Stimulated activated CD8-positive, alpha-beta memory T cell treated with anti-CD3 and anti-CD28 coated beads, Interleukin-4, amount 100 ng/mL, for 1 hour (primary cell): ENCODE measurements around the gene EGFL8.

ENCODE experiments used
- DNase-seq, 2 donors: peaks; one replicate each; pipeline ENCODE4 v3.0.0-alpha.2; 2020; ENCODE audit warnings: low read depth in 2 of 2, low spot score in 1 of 2

EGFL8 gene

DNA sequence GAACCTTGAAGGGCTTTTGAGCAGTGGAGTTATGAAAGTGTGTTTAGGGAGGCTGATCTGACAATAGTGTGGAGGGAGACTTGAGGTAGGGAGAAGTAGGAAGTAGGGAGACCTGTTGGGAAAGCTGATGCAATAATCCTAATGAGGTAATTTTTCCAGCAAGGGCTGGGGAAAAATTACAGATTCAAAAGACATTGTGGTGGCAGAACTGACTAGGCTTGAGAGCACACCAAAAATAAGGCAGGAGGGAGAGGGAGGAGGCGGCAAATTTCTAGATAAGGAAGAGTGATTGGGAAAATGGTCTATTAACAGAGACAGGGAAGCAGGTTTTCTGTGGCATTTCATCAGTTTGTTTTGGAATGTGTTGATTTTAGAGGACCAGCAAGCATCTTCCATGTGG, 18.1 kb upstream of the EGFL8 start:
- no peak for DNase-seq

DNA sequence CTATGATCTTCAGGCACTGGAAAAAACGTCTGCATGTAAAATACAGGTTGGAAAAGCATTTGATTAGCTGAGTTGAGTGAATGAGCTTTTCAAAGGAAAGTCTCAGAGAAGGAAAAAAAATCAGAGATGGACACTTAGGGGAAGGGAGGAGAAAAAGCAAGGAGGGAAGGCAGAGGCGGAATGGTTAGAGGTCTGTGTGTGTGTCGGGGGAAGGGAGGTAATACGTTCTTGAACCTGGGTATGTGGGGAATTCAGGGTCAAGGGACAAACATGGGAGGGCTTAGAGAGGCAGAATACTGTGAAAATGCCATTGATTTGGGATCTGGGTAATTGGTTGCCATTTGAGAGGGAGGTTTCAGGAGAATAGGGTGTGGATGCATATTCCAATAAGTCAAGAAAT, 17.7 kb upstream of the EGFL8 start:
- no peak for DNase-seq

DNA sequence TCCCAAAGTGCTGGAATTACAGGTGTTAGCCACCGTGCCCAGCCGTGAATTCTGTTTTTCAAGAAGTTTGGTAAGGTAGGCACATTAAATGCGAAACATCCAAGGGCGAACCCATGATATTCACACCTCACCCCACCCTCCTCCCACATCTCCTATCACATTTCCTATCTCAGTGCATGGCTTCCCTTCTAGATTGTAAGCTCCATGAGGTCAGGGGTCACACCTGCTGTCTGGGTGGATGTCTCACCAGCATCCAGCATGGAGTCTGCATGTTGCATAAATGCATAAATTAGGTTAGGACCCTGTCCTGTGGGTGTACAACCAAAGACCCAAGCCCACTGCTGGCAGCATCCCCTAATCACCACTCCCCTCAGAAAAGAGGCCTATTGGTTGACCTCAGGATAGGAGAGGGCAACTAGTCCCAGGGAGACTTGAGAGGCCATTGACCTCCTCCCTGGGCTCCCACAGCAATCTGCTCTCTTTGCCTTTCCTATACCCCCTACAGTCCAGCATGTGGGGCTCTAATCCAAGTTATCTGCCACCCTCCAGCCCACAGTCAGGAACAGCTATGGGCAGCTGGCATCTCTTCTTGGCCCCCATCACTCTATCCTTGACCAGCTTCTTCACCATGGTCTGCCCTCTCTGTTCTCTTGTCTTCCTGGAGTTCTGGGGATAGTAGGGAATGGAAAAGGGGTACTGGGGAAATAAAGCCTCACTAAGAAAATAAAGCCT, 16.8 kb upstream of the EGFL8 start:
- DNase-seq, result no peak

DNA sequence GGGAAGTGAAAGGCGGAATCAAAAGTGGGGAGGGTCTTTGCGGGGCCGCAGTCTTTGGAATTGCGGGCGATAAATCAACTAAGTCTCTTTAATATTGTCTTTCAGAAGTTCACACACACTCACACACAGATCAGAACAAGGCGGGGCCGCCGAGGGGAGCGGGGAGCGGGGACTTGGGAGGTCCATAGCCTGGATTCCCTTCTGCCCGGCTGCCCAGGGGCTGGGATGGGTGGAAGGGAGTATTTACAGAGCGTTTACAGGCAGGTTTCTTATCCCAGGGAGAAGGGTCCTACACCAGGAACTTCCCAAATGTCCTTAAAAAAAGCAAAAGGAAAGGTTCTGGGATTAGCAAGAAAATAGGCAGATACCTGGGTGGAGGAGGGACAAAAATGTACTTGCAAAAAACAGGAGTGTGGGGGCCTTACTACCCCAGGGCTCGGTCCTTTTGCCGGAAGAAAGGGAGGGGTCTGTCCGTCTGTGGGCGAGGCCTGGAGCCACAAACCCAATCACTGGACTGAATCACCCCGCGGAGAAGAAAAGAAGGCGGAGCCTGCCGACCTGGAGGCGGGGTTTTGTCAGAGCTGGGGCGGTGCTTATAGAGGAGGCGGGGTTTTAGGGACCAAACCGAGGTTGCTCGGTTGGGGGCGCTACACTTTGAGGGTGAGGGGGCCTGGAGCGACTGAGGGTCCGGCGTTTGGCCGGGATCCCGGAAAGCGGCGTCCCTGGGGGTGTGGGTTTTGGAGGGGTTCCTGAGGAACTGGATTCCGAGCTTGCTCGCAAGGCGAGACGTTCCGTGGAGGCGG, 15.9 kb upstream of the EGFL8 start:
- peak in 1 of 2 donors; percentile 36 for DNase-seq

DNA sequence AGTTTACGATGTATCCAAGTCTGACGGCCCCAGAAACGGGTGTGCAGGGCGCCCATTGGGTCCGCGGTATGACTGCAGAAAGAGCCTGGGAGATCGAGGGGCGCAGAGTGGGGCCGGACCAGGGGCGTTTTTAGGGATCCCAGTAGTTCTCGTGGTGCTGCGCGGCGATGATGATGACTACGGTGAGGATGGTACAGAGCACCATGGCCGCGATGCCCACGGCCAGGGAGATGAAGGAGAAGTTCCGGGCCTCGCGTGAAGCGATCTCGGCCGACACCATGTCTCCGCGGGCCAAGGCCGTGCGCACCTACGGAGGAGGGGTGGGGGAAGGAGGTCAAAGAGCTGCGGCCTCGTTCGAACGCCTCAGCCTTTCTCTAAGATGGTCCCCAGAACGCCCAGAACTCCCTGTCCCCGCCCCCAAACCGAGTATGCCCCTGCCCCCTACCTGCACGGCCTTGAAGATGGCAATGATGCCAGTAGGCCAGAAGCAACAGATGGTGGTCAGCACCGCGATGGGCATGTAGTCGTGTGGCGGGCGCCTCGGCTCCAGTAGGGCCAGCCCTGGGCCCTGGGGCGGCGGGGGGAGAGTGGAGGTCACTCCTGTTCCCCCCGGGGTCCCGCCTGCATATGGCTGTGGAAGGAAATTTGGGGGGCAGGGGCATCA, 15.2 kb upstream of the EGFL8 start:
- no peak for DNase-seq

DNA sequence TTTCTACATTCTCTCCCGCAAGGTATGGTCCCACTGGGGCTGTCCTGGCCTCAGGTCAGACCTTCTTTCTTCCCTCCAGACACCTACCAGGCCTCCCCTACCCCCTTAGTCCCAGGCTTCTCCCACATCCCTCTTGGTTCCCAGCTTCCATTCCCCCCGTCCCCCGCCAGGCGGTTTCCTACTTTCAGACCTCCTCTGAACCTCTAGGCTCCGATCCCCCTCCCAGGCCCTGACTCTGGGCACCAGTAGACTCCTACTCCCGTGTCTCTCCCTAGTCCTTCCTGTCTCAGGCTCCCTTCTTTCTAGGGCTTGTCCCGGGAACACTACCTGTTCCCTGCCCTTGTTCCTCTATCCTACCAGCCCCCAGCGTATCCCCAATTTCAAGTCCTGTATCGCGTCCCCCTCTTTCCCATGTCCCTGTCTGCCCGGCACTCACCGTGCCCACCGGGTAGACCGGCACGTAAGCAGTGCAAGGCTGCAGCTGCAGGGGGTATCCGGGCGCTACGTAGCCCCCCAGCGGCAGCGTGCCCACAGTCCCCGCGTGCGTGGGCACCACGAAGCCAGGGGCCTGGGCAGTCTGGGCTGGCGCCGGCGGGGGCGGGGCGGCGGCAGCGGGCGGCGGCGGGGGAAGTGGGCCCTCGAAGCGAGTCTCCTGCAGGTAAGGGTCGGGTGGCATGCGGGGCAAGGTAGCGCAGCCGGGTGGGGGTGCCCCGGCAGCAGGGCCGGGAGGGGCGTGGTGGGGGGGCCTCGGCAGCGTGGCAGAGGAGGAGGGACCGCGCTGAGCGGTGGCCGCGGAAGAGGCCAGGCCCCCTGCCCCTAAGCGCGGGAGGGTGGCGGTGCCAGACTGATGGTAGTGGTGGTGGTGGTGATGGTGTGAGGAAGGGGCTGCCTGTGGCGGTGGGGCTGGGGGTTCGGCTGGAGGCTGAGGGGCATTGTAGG, 14.2 kb upstream of the EGFL8 start:
- no peak for DNase-seq

DNA sequence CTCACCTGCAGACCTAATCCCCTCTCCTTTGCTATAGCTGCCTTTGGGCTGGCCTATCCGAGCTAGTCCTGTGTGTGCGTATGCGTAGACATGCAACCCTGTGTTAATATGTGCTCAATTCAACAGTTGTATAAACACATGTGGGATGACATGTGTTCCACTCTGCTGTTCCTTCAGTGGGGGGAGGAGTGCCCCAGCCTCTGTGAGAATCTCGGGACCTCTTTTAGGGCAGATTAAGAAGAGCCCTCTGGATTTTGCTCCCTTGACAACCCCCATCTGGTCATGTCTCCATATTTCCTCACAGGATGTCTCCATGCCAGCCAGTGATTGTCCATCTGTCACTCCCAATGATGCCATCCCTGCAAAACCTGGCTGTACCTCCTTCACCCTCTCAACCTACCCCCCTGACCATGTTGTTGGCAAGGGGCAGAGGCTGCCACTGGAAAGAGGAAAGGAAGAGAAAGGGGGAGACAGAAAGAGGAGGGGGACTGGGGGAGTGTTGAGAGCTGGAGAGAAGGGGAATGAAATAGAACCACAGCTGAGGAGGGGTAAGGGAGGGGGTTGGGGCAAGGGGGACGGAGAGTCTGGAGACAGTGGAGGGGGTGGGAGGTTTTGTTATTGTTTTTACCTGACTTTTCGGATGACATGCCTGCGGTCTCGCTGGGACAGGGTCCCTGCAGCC, 13.1 kb upstream of the EGFL8 start:
- no peak for DNase-seq

DNA sequence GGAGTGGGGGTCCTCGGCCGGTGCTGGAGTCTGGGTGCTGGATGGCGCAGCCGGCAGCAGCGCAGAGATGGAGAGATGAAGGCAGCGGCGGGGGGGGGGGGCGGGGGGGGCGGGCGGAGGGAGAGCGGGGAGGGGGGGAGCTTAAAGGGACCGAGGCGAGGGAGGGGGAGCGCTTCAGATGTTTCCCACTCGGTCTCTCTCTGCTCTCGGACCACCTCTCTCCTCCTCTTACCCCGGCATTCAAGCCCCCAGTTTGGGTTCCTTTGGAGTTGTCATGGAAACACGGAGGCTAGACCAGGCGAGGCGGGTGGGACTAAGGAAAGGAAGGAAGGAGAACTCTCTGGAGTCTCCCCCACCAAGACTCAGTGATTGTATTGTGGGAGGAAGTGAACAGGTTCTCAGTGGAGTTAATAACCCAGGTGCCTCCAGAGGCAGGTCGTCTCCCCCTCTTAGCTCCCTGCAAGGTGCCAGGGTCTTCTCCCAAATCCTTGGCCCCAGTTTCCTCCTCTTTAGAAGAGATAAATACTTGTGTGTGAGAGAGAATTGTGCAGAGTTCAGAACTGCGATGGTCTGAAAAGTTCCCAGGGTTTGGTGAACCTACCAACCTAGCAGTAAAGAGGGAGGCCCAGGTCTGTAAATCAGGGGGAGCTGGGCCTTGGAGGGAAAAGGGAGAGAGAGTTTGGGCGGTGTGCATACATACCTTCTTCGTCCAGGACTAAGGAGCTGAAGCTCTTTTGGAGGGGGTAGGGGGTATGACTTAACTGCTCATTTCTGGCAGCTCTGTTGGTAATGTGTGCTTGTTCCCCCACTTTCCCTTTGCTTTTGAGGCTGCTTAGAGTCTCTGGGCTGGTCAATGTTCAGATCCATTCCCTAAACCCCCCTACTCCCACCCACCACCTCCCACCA, 12.3 kb upstream of the EGFL8 start, which contains the start of gene PRRT1:
Gene PRRT1 (minus strand): TSS at position 77 of the 906 bp plus-strand sequence. CDS start 112 bp downstream, outside the sequence.
- no peak for DNase-seq

DNA sequence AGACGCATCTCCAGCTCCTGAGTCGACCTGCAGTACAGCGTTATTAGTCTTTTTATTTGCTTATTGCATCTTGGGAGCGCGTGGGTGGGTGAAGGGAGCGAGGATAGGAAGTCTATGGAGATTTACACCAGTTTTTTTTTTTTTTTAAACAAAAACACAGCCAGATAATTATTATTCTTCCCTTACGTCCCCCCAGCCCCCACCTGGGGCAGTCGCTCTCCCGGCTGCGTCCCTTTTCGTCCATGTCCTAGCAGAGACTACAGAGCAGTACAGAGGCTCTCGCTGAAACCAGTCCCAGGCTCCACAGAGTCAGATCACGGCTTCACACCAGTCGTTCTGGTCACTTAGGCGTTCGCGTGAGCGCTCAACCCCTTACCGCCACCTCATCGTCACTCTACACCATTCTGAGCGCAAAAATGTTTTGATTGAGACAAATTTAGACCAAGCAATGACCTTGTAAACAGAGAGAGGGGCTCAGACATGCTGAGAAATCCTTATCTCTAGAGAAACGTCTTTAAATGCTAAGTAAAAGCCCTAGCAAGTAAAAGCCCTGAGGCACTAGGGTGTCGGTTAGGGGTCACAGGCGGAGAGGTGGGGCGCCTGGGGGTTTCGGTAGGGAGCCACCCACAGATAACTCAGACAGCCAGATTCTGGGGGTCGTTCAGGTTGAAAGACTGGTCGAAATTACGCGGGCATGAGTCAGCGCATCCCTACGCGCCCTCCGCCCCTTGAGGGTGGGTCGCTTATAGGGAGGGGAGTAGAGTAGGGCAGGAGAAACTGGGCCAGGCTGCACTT, 11.4 kb upstream of the EGFL8 start:
- no peak for DNase-seq

DNA sequence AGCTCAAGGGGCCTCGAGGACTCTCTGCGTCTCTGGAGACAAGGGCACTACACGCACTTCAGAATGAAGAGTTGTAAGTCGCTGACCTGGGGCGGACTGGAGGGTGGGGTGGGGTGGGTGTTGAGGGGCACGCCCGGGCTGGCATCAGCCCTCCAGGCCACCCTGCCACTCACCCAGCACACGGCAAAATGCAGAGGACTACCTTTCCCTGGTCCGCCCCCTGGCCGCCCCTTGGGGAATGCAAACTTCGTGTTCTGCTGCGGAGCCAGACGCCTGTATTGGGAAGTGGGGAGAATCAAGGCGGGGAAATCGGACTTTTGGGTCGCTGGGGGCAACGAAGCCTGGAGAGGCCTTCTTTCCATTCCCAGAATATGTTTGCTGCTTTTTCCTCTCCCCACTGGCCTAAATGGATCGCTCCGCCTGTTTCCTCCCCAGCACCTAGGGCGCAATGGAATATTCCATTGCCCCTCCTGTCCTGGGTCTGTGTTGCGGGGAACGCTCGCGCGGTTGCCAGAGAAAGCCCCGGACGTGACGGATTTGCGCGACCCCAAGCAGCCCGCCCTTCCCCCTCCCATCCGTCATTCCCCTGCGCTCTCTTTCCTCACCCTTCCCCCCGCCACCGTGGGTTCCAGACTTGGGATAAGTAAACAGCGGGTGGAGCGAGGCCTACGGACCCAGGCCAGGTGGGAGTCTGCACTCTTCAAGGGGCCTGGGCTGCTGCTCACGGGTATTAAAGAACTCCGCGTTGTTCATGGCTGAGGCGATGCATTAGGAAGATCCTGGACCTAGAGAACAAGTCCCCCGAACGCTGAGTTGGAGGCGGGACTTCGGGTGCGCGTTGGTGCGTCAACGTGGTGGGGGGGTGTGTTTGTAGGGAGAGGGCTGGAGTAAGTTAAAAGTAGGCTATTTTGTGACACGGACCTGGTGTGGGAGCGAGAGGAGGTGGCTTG, 10.6 kb upstream of the EGFL8 start, which contains the start of gene PPT2:
Gene PPT2 (plus strand): TSS at position 578 of the 950 bp plus-strand sequence. CDS start 454 bp downstream, outside the sequence.
- DNase-seq, result peak; percentile 39 to 69

DNA sequence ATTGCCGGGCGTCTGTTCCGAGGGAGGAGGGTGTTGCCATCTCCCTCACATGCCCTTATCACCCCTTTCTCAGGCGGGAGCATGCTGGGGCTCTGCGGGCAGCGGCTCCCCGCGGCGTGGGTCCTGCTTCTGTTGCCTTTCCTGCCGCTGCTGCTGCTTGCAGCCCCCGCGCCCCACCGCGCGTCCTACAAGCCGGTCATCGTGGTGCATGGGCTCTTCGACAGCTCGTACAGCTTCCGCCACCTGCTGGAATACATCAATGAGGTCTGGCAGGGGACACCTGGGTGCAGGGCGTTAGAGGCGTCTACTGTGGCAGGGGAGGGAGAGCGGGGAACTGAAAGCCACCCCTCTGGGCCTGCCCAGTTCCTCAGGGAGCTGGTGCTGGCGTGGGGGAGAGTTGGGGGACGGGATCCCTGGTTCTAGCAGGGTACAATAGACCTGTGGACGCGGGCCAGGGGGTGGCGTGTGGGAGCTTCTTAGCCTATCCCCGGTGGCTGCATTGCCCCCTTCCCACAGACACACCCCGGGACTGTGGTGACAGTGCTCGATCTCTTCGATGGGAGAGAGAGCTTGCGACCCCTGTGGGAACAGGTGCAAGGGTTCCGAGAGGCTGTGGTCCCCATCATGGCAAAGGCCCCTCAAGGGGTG, 9.8 kb upstream of the EGFL8 start:
- peak in 1 of 2 donors; percentile 48 for DNase-seq

DNA sequence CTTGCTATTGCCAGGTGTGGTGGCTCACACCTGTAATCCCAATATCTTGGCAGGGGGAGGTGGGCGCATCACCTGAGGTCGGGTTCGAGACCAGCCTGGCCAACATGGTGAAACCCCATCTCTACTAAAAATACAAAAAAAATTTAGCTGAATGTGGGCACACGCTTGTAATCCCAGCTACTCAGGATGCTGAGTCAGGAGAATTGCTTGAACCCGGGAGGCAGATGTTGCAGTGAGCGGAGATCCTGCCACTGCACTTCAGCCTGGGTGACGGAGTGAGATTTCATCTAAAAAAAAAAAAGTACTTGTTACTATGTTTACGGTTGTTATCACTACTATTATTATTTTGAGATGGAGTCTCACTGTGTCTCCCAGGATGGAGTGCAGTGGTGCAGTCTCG, 7.5 kb upstream of the EGFL8 start:
- no peak for DNase-seq

DNA sequence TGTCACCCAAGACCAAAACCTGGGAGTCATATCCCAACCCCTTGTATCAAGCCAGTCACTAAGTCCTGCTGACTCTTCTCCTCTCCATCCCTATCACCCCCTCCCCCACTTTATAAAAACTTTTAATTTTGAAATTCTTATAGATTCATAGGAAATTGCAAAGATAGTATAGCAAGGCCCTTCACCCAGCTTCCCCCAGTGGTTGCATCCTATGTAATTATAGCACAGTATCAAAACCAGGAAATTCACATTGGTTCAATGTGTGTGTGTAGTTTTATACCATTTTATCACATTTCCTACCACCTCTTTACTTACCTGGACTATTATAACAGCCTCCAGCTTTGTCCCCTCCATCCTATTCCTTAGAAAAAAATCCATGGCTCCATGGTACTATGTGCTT, 6.3 kb upstream of the EGFL8 start:
- DNase-seq, result no peak

DNA sequence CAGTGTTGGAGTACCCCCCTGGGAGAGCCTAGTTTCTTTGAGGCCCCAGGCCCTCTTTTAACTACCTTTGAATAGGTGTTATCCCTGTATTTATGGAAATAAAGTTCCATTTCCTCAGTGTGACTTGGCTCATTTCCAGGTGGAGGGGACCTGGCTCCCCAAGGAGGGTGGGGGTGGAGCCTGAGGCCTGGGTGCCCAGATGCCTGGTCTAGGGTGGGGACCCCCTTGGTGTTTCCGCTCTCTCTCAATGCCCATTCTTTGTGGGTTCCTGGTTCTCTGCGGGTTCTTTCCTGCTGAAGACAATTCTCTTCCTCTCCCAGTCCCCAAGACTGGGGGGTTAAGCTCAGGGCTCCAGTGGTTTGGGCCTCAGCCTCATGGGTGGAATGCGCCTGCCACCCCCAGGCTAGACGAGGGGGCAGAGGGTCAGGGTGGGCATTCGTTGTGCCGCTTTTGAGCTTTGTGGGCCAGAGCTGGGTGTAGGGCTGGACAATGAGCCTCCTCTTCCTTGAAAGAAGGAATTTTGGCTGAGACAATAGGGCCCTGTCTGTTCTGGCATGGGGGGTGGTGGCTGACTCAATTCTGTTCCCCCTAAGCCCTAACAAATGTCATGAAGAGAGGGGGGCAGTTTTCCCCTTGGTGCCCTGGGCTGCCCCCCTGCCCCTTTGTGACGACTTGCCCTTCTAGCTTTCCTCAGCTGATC, 686 bp upstream of the EGFL8 start:
- DNase-seq, result no peak

DNA sequence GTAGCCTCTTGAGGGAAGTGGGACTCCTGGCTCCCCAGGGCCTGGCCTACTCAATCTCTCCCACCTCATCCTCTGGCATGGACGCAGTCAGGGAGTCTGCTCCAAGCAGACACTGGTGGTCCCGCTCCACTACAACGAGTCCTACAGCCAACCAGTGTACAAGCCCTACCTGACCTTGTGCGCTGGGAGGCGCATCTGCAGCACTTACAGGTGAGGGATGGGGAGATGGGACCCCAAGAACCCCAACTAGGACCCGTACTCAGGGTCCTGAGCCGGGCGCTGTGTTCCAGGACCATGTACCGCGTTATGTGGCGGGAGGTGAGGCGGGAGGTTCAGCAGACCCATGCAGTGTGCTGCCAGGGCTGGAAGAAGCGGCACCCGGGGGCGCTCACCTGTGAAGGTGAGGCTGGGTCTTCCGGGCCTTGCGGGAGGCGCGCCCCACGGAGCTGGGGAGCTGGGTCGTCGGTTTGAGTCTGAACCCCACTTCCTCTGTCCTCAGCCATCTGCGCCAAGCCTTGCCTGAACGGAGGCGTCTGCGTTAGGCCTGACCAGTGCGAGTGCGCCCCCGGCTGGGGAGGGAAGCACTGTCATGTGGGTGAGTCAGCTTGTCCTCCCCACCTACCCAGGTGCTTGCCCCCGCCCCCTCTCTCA, 2.1 kb downstream of the EGFL8 start:
- DNase-seq, result no peak
